Activated CD8-positive, alpha-beta memory T cell treated with anti-CD3 and anti-CD28 coated beads for 1 hour (primary cell): ENCODE results near the gene RABGGTB.
"Not testable (repeated sequence)": the region's sequence is repeated elsewhere in the genome, so short reads cannot be mapped to it uniquely, and the experiment has no call there.

Experiments
- DNase-seq, 2 donors: peaks; one replicate each; pipeline ENCODE4 v3.0.0-alpha.2; 2020; ENCODE audit warnings: low read depth in 1 of 2; ENCODE audit errors: extremely low read depth in 1 of 2

Gene RABGGTB

DNA sequence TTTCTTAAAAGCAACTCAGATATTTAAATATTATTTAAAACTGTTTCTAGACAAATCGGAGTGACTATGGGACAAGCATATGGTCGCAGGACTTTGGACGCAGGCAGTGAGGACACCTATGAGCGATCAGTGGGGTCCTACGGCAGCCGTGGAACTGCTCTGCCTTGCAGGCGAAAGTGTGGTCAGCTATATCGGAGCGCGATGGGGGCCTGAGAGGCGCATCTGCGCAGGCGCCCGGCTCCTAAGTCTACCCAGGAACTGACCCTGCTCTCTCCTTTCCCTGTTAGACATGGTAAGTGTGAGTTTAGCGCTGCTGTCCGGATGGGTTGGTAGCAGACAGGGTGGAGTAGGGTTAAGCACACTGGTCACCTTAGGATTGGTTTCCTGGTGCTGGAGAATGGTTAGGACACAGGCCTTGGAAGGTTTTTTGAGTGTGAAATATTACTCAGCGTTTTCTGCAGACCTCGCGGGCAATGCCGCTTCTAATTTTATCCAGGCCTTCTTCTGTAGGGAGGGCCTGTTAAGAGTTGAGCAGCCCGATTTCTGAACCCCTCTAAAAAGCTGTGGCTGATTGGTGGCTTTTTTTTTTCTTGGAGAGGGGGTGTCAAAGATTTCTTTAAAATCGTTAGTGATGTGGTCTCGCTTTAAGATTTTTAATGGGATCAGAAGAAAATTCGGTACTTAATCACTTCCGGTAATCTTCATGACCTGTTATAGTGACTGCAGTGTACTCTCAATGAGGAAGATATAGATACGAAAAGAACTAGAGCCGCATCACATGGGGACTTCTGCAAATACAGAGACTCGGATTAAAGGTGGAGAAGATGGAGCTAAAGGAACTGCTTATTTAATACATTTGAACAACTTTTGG, at the start of gene RABGGTB:
TSS of gene RABGGTB (plus strand) at position 274 of the 871 bp plus-strand sequence. CDS start at position 290, 16 bp downstream.
- DNase-seq: peak; percentile 84 to 89

DNA sequence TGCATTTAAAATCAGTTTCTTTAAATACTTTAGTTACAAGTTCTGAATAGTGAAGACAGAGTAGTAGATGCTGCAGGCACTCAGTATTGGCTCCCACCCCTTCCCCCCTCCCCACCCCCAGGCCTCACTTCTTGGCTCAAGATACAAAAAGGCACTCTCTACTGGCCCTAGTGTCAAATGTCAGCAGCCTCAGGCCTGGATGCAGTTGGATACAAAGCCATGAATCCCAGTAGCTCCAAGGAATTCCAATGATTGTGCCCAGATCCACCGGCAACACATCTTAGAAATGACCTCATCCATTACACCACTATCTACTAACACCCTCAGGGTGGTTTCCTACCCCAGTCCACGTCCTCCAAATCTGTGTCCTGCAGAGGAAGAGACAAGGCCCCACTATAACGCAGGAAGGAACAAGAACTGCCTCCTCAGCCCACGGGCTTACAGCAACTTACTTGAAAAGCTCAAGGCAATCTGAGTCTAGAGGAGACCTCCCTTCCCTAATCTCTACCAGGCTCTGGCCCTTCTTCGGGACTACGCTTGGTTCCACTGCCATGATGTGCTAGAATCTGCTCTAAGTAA, 43.9 kb upstream of the RABGGTB start:
- no peak for DNase-seq

DNA sequence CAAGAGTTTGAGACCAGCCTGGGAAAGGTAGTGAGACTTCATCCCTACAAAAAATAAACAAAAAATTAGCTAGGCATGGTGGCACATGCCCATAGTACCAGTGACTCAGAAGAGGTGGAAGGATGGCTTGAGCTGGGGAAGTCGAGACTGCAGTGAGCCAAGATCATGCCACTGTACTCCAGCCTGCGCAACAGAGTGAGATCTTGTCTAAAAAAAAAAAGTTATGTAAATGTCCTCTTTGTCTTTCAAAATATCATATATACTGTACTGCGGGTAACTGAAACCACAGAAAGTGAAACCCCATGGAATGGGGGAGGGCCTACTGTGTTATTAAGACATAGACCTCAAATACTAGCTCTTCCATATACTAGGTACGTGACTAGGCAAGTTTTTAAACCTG, 40.8 kb upstream of the RABGGTB start:
- no peak for DNase-seq

DNA sequence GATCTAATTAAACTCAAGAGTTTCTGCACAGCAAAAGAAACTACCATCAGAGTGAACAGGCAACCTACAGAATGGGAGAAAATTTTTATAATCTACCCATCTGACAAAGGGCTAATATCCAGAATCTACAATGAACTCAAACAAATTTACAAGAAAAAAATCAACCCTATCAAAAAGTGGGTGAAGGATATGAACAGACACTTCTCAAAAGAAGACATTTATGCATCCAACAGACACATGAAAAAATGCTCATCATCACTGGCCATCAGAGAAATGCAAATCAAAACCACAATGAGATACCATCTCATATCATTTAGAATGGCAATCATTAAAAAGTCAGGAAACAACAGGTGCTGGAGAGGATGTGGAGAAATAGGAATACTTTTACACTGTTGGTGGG, 28.8 kb upstream of the RABGGTB start:
- not testable (repeated sequence) for DNase-seq

DNA sequence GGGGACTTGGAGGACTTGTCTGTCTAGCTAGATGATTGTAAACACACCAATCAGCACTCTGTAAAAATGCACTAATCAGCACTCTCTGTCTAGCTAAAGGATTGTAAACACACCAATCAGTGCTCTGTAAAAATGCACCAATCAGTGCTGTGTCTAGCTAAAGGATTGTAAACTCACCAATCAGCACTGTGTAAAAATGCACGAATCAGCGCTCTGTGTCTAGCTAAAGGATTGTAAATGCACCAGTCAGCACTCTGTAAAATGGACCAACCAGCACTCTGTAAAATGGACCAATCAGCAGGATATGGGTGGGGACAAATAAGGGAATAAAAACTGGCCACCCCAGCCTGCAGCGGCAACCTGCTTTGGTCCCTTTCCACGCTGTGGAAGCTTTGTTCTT, 27.5 kb upstream of the RABGGTB start:
- not testable (repeated sequence) for DNase-seq

DNA sequence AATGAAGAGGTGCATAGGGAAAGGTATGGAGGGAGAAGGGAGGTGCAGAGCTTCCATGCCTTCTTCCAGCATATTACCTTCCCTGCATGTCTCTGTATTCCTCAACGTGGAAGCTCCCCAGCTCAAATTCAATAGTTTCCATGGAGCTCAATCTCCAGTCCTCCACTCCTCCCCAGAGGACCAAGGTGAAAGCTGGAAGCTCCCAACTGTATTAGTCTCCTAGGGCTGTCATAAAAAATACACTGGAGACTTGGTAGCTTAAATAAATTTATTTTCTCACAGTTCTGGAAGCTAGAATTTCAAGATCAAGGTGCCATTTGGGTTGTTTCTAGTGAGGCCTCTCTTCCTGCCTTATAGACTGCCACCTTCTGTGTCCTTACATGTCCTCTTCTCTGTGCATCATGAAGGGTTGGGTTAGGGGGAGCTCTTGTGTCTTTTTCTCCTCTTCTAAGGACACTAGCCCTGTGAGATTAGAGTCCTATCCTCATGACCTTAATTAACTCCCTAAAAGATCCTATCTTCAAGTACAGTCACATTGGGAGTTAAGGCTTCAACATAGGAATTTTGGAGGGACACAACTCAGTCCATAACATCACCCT, 21.9 kb upstream of the RABGGTB start:
- DNase-seq: no peak

DNA sequence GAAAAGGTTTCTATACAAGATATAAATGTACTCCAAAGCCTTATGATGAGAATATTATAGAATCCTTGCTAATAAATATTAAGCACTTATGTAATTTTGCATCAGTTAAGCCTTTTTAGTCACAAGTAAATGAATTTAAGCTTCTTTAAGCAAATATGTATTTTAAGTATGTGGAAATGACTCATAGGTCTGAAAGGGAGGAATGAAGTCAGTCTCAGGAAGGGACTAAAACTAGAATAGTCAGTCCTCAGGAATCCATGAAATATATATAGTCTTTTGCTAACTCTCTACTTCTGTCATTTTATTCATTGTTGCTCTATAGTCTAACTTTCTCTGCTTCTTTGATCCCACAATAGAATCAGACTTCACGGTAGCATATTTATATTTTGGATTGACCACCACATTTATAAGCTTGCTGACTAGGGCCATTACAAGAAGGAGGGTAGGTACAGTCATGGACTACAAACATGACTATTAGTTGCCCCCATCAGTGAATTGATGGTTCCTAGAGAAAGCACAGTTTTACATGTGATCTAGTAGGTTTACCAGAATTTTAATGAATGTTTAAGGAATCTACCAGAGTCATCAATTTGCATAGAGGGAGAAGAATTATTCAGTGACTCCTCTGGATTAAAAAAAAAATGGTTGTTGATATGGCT, 20.2 kb upstream of the RABGGTB start:
- no peak for DNase-seq

DNA sequence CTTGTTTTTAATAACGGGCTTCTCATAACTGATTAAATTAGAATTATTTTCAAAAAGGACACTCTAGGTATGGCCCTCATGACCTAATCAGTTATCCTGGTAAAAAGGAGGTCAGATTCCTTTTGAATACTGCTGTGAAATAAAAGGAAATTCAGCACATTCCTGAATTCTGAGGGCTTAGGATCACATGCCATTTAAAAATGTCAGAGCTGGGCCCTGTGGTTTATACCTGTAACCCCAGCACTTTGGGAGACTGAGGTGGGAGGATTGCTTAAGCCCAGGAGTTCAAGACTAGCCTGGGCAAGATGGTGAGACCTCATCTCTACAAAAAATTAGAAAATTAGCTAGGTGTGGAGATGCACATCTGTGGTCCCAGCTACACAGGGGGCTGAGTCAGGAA, 18.0 kb upstream of the RABGGTB start:
- no peak for DNase-seq

DNA sequence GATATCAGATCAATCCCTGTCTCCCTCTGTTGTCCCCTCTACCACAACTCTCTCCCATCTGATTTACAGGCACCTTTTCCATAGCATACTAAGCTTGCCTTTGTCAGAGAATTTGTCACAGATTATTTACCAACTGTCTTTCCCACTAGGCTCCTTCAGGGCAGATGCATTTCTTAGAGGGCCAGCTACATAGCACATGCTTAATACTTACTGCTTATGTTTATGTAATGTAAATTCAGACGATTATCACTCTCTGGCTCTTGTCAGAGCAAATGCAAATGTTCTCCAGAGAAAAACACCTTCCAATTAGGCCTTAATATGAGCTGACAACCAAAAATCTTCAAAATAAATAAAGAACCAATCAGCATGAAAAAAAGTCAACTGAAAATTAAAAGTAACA, 15.3 kb upstream of the RABGGTB start:
- no peak for DNase-seq

DNA sequence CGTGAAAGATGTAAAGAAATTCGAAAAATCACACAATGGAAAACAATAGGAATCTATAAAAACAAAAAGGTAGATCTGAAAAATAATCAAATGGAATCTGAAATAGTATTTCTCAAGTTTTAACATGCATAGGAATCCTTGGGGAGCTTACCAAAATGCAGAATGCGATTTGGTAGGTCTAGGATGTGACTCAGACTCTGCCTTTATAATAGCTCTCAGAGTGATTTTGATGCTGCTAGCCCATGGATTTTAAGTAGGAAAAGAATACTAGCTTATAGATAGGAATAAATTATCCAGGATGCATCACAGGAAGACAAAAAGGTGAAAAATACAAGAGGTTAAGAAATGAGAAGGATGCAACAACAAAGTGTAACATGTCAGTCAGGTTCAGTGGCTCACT, 14.1 kb upstream of the RABGGTB start:
- no peak for DNase-seq

DNA sequence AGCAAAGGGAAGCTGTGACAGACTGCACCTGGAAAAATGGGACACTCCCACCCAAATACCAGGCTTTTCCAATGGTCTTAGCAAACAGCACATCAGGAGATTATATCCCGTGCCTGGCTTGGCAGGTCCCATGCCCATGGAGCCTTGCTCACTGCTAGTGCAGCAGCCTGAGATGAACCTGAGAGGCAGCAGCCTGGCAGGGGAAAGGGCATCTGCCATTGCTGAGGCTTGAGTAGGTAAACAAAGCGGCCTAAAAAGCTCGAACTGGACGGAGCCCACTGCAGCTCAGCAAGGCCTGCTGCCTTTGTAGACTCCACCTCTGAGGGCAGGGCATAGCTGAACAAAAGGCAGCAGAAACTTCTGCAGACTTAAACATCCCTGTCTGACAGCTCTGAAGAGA, 8.2 kb upstream of the RABGGTB start:
- DNase-seq: not testable (repeated sequence)

DNA sequence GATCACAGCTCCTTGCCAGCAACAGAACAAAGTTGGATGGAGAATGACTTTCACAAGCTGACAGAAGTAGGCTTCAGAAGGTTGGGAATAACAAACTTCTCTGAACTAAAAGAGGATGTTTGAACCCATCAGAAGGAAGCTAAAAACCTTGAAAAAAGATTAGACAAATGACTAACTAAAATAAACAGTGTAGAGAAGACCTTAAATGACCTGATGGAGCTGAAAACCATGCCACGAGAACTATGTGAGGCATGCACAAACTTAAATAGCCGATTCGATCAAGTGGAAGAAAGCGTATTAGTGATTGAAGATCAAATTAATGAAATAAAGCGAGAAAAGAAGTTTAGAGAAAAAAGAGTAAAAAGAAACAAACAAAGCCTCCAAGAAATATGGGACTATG, 7.4 kb upstream of the RABGGTB start:
- not testable (repeated sequence) for DNase-seq

DNA sequence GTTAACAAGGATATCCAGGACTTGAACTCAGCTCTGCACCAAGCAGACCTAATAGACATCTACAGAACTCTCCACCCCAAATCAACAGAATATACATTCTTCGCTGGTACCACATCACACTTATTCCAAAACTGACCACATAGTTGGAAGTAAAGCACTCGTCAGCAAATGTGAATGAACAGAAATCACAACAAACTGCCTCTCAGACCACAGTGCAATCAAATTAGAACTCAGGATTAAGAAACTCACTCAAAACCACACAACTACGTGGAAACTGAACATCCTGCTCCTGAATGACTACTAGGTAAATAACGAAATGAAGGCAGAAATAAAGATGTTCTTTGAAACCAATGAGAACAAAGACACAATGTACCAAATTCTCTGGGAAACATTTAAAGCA, 5.9 kb upstream of the RABGGTB start:
- not testable (repeated sequence) for DNase-seq

DNA sequence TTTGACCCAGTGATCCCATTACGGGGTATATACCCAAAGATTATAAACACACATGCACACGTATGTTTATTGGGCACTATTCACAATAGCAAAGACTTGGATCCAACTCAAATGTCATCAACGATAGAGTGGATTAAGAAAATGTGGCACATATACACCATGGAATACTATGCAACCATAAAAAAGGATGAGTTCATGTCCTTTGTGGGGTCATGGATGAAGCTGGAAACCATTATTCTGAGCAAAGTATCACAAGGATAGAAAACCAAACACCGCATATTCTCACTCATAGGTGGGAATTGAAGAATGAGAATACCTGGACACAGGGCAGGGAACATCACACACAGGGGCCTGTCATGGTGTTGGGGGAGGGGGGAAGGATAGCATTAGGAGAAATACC, 2.1 kb upstream of the RABGGTB start:
- not testable (repeated sequence) for DNase-seq

DNA sequence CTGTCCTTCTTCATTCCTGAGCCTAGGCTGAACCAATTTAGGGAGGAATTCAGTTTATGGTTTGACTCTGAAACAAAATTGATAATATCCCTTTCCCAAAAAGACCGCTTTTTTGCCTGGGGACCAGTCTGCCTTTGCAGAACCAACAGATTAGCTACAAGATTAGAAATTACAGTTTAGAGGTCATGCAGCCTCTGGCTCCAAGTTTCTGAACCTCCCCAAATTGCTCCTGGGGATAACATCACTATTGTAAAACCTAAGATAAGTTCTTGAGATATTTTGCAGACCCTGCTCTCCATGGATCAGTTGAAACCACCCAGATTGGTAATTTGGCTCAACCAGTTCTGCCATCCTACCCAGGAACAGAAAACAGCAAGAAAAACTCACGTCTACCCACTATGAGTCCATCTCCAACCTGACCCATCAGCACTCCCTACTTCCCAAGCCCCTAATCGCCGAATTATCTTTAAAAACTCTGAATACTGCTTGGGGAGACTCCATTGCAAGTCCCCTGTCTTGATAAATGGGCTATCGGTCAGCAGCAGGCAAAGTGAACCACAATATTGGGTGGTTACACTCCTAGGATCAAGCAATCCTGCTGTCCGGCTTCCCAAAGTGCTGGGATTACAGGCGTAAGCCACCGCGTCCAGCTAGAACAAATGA, 605 bp upstream of the RABGGTB start:
- DNase-seq: no peak

DNA sequence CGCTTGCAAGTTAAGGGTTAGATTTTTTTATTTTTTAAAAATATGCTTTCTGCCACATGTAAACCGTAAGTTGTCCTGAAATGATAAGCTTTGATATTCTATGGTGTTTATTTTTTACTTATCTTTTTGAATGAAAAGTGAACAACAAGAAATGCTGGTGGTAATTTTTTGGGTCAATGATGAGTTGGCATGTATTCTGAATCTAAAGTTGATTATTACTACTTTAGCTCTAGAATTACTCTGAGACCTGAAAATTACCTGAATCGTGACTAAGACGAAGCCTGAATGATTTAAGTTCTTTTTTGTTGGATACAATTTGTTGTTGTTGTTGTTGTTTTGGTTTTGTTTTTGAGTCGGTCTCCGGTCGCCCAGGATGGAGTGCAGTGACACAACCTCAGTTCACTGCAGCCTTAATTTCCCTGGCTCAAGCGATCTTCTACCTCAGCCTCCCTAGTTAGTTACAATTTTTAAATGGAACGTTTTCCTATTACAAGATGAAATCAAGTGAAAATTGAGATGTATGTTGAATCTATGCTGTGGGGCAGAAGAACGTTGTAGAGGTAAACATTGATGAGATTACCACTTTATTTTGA, 941 bp downstream of the RABGGTB start:
- DNase-seq: no peak

DNA sequence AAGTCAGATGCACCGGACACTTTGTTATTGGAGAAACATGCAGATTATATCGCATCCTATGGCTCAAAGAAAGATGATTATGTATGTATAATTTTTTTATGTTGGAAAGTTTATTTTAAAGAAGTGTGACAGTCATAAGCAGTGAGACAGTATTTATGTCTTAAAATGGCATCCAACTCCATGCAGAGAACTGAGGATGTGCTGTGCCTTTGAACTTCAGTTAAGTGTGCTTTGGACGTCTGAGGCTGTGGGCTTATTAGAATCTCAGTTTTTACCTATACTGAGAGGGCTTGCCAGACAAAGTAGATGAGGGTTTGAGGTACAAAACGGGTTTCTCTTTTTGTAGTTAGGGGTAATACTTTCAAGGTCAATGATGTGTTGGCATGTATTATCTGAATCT, 1.5 kb downstream of the RABGGTB start:
- no peak for DNase-seq

DNA sequence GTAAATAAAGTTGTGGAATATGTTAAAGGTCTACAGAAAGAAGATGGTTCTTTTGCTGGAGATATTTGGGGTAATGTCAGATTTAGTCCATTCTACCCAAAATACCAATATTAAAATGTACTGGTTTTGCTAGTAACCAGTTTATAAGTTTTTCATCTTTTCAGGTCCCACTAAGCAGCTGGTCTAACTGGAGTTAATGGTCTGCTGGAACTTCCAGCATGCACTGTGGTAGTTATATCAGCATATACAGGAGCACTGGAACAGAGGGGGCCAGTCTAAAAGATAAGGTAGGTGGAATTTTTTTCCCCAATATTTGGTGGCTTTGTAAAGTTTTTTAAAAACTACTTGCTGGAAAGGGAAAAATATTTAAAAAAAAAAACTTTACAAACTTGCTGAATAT, 3.9 kb downstream of the RABGGTB start:
- no peak for DNase-seq

DNA sequence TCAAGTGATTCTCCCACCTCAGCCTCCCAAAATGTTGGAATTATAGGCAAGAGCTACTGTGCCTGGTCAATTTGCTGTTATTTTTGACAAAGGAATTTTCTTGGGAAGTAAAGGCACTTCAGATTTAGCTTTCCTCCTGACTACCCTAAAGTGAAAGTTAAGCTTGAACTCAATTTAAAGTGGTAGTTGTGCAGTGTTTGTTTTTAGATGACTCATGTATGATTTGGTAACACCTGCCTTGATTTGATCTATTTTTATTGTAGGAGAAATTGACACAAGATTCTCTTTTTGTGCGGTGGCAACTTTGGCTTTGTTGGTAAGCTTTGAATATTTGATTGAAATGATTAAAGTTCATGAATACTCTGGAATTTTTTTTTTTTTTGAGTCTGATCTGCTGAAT, 5.0 kb downstream of the RABGGTB start:
- DNase-seq: no peak

DNA sequence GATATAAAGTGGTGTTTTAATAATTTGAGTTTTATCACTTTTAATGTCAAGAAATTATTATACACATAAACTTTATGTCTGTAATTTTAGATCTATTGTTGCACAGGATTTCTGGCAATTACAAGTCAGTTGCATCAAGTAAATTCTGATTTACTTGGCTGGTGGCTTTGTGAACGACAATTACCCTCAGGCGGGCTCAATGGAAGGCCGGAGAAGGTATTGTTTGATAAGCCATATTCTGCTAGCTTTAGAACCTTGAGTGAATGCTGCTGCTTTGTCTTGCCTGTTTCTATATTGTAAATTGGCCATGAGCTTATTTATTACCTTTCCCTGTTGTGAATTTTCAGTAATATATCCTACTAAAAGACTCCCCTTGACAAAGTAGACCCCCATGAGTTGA, 6.0 kb downstream of the RABGGTB start:
- no peak for DNase-seq

DNA sequence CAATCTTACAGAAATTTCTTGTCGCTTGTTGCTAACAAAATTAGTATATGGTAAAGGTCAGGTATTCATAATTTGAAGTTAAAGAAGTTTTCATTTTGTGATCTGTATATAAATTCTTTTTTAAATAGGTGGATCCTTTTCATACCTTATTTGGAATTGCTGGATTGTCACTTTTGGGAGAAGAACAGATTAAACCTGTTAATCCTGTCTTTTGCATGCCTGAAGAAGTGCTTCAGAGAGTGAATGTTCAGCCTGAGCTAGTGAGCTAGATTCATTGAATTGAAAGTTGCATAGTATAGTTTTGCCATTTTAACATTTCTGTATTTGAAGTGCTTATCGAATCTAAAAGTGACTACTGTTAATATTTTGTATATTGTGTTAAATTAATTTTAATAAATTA, 8.3 kb downstream of the RABGGTB start:
- DNase-seq: no peak
